ENCODE data around the gene TTC22. TPM values are rescaled to one million over a fixed set of nuclear protein-coding genes. Genes with fewer than 3 reads are reported as not detected.

TTC22 gene
- polyA plus RNA-seq, 2 of the 4 experiments (the other 2 are of a cell fraction) = not detected

DNA sequence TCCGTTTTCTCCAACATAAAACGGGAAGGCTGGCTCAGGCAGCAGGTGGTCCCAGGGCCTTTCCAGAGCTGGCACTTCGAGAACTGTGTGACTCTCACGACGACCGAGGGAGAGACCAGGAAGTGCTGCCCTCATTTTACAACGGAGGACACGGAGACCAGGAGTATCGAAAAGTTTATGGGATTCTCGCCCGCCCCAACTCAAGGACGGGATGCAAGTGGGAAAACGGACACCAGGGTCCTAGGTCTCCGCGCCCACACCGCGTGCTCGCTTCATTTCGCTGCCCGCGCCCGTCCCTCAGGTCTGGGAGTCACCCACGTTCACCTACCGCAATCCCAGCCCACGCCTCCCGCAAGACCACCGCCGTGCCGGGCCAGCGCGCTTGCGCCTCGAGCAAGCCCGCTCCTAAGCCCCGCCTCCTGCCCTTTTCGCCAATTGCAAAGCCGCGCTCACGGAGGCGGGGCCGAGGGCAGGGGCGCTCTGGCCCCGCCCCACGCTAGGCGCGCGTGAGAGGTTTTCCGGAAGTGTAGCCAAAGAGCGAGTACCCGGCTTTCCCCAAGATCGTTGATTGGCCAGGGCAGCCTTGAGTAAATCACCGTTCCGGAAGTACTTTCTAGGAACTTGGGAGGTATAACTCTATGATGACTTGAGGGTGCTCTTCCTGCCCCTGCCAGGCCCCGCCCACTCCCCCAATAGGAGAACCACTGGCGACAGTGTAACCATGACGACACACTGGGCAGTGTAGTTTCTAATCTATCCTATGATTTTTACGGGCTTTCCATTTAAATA lies 36.8 kb downstream of the TTC22 start, which contains the start of gene PARS2:
TSS of gene PARS2 (minus strand) at position 391 of the 789 bp plus-strand sequence. CDS start 5,362 bp downstream, outside the sequence.
- ChIA-PET CTCF (interaction anchor here (1.0 kb wide), 1 partner anchor 9 kb away, joined by 3 read pairs; no protein-coding TSS in a partner anchor), POLR2A (no interaction called here)
- peak; percentile 91 to 97 for ATAC-seq
- Histone ChIP-seq H3K27ac (peak within 1 kb of the TSS; percentile 81 to 89), H3K4me2 (peak within 1 kb of the TSS; percentile 88), H3K4me1 (no peaks in the 10 kb centered on the region), H3K9me3 (no peaks in the 10 kb centered on the region), H3K4me3 (peak within 1 kb of the TSS; percentile 70)
- 3% methylated on average over 16 of the region's 57 CpGs for WGBS (ENCODE audit: missing lambda C conversion rate)
- peak; percentile 90 to 98 for DNase-seq (ENCODE audit: low read depth in 1 of 2, low spot score in 1 of 2)
- FAIRE-seq = no peak
- TF ChIP-seq NFE2L2 (conservative IDR thresholded peaks at IDR 0.05; ENCODE audit: low read length) (no peak), FOXS1 (CRISPR knock-in tag; IDR thresholded peaks at IDR 0.05) (no peak), POLR2A (IDR thresholded peaks at IDR 0.05; ENCODE audit: low read length) (peak; percentile 84), ZC3H11A (IDR thresholded peaks at IDR 0.05) (no peak), EHMT2 (IDR thresholded peaks at IDR 0.05; ENCODE audit: low read depth) (no peak), TP53 (CRISPR knock-in tag; IDR thresholded peaks at IDR 0.05) (no peak), ZNF302 (CRISPR knock-in tag; IDR thresholded peaks at IDR 0.05) (no peak), EHF (CRISPR knock-in tag; IDR thresholded peaks at IDR 0.05) (no peak), KDM1A (IDR thresholded peaks at IDR 0.05; ENCODE audit: low read depth) (no peak), NPAS2 (CRISPR knock-in tag; IDR thresholded peaks at IDR 0.05; ENCODE audit: borderline replicate concordance) (no peak), BHLHE40 (IDR thresholded peaks at IDR 0.05; ENCODE audit: low read depth, low read length) (no peak), HOXB13 (CRISPR knock-in tag; IDR thresholded peaks at IDR 0.05; ENCODE audit: low read depth) (no peak), RARB (CRISPR knock-in tag; IDR thresholded peaks at IDR 0.05) (no peak), POLR2AphosphoS2 (conservative IDR thresholded peaks at IDR 0.05; ENCODE audit: low read length) (no peak), NR3C1 (IDR thresholded peaks at IDR 0.05) (no peak), SREBF2 (IDR thresholded peaks at IDR 0.05) (no peak), JUN (IDR thresholded peaks at IDR 0.05) (peak; percentile 26 to 39; a peak in 2 of 5 replicates), CHD2 (IDR thresholded peaks at IDR 0.05; ENCODE audit: low read length, partially characterized antibody) (no peak), CHD4 (IDR thresholded peaks at IDR 0.05; ENCODE audit: borderline replicate concordance) (no peak), EP300 (IDR thresholded peaks at IDR 0.05) (no peak), JUNB (IDR thresholded peaks at IDR 0.05) (no peak), CEBPB (IDR thresholded peaks at IDR 0.05) (peak in 1 of 2 experiments; percentile 9; a peak in 1 of 4 replicates), FOSB (CRISPR knock-in tag; IDR thresholded peaks at IDR 0.05) (no peak), RAD21 (conservative IDR thresholded peaks at IDR 0.05 in 1 of 2, IDR thresholded peaks at IDR 0.05 in 1 of 2) (no peak), RCOR1 (IDR thresholded peaks at IDR 0.05; ENCODE audit: low read depth, low read length) (no peak), HEYL (CRISPR knock-in tag; IDR thresholded peaks at IDR 0.05) (no peak), PHF8 (IDR thresholded peaks at IDR 0.05; ENCODE audit: borderline replicate concordance, low read depth) (peak; percentile 61; the same call in 1 of the 2 replicates), FOSL2 (IDR thresholded peaks at IDR 0.05) (no peak), FOSL2 (CRISPR knock-in tag; IDR thresholded peaks at IDR 0.05) (no peak), MYC (IDR thresholded peaks at IDR 0.05; ENCODE audit: borderline replicate concordance, low read length) (0 out of 2 replicates have a peak, but pooled peaks have one; percentile 28), MAFK (IDR thresholded peaks at IDR 0.05; ENCODE audit: partially characterized antibody) (no peak)
- TF ChIP-seq, protein P1, sequence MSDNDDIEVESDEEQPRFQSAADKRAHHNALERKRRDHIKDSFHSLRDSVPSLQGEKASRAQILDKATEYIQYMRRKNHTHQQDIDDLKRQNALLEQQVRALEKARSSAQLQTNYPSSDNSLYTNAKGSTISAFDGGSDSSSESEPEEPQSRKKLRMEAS (IDR thresholded peaks at IDR 0.05) = peak; percentile 72
- TF ChIP-seq, protein P2, sequence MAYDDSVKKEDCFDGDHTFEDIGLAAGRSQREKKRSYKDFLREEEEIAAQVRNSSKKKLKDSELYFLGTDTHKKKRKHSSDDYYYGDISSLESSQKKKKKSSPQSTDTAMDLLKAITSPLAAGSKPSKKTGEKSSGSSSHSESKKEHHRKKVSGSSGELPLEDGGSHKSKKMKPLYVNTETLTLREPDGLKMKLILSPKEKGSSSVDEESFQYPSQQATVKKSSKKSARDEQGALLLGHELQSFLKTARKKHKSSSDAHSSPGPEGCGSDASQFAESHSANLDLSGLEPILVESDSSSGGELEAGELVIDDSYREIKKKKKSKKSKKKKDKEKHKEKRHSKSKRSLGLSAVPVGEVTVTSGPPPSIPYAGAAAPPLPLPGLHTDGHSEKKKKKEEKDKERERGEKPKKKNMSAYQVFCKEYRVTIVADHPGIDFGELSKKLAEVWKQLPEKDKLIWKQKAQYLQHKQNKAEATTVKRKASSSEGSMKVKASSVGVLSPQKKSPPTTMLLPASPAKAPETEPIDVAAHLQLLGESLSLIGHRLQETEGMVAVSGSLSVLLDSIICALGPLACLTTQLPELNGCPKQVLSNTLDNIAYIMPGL (CRISPR knock-in tag; IDR thresholded peaks at IDR 0.05; ENCODE audit: borderline replicate concordance) = no peak
- TF ChIP-seq, protein P3, sequence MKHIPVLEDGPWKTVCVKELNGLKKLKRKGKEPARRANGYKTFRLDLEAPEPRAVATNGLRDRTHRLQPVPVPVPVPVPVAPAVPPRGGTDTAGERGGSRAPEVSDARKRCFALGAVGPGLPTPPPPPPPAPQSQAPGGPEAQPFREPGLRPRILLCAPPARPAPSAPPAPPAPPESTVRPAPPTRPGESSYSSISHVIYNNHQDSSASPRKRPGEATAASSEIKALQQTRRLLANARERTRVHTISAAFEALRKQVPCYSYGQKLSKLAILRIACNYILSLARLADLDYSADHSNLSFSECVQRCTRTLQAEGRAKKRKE (CRISPR knock-in tag; IDR thresholded peaks at IDR 0.05; ENCODE audit: low read depth) = no peak
- TF ChIP-seq, protein P4, sequence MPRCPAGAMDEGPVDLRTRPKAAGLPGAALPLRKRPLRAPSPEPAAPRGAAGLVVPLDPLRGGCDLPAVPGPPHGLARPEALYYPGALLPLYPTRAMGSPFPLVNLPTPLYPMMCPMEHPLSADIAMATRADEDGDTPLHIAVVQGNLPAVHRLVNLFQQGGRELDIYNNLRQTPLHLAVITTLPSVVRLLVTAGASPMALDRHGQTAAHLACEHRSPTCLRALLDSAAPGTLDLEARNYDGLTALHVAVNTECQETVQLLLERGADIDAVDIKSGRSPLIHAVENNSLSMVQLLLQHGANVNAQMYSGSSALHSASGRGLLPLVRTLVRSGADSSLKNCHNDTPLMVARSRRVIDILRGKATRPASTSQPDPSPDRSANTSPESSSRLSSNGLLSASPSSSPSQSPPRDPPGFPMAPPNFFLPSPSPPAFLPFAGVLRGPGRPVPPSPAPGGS (IDR thresholded peaks at IDR 0.05) = peak; percentile 72; the same call in 1 of the 3 replicates
- TF ChIP-seq, protein P5, sequence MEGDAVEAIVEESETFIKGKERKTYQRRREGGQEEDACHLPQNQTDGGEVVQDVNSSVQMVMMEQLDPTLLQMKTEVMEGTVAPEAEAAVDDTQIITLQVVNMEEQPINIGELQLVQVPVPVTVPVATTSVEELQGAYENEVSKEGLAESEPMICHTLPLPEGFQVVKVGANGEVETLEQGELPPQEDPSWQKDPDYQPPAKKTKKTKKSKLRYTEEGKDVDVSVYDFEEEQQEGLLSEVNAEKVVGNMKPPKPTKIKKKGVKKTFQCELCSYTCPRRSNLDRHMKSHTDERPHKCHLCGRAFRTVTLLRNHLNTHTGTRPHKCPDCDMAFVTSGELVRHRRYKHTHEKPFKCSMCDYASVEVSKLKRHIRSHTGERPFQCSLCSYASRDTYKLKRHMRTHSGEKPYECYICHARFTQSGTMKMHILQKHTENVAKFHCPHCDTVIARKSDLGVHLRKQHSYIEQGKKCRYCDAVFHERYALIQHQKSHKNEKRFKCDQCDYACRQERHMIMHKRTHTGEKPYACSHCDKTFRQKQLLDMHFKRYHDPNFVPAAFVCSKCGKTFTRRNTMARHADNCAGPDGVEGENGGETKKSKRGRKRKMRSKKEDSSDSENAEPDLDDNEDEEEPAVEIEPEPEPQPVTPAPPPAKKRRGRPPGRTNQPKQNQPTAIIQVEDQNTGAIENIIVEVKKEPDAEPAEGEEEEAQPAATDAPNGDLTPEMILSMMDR (IDR thresholded peaks at IDR 0.05) = no peak
- TF ChIP-seq, protein P6, sequence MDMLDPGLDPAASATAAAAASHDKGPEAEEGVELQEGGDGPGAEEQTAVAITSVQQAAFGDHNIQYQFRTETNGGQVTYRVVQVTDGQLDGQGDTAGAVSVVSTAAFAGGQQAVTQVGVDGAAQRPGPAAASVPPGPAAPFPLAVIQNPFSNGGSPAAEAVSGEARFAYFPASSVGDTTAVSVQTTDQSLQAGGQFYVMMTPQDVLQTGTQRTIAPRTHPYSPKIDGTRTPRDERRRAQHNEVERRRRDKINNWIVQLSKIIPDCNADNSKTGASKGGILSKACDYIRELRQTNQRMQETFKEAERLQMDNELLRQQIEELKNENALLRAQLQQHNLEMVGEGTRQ (IDR thresholded peaks at IDR 0.05) = no peak

All from A549 (cell line).